HG02938 (cell line): Measurements from ENCODE around the gene PSMC6.
"Not testable (repeated sequence)": the region's sequence is repeated elsewhere in the genome, so short reads cannot be mapped to it uniquely, and the experiment has no call there.

Experiments
- ATAC-seq: cut with Tn5 transposase; IDR thresholded peaks from one replicate; pipeline ENCODE4 v1.9.1; 2021; ENCODE audit warnings: mild to moderate bottlenecking, moderate library complexity; ENCODE audit not compliant: unreplicated experiment

The PSMC6 gene

DNA sequence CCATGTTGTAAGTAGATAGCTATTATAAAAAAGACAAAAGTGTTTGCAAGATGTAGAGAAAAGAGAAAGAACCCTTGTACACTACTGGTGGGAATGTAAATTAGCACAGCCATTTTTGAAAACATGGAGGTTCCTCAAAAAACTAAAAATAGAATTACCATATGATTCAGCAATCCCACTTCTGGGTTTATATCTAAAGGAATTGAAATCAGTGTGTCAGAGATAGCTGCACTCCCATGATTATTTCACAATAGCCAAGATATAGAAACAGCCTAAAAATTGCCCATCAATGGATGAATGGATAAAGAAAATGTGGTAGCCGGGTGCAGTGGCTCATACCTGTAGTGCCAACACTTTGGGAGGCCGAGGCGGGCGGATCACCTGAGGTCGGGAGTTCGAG lies 9.2 kb downstream of the PSMC6 start:
- no peak for ATAC-seq

DNA sequence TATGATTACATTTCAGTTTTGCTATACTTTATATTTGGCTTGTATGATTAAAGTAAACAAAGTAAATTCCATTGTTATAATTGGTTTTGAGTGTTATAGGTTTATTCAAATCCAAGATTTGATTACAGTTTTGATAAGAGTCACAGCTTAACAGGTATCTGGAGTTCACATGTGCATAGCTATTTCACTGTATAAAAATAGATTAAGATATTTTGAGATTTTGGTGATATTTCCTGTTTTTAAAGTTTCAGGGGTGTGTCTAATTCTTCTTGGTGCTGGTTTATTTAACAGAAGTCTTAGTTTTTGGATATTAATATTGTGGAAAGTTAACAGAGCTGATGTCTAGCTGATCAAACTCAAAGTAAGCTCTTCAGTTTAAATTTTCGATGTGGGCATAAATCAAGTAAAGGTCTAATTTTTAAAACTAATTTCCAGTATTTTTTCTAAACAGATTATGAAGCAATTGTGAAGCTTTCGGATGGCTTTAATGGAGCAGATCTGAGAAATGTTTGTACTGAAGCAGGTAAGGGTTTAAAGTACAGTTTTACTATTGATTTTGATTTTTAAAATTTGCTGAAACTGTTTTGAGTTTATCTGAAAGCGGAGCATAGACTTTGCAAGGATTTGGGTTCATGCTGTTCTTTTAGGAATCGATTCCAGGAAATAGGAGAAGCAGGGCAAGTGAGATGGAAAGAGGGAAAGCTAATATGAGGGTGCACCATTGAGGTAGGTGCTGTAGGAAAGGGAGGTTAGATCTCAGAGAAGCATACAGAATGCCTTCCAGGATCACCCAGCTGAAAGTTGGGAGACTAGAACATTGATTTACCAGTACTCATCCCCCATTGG lies 16.7 kb downstream of the PSMC6 start:
- ATAC-seq: no peak

DNA sequence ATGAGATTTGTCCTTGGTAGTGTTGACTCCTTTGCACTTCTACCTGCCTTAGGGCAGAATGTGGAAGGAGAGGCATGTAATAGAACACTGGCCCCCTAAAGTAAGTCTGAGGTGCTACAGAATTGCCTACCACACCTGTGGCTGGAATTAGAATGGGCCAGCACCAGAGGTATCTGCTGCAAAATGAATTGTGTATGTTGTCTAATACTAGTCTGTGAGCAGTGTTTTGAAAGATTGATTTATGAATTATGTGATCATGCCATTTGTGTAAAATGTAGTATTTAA lies 17.3 kb downstream of the PSMC6 start:
- no peak for ATAC-seq

DNA sequence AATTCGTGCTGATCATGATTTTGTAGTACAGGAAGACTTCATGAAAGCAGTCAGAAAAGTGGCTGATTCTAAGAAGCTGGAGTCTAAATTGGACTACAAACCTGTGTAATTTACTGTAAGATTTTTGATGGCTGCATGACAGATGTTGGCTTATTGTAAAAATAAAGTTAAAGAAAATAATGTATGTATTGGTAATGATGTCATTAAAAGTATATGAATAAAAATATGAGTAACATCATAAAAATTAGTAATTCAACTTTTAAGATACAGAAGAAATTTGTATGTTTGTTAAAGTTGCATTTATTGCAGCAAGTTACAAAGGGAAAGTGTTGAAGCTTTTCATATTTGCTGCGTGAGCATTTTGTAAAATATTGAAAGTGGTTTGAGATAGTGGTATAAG lies 20.5 kb downstream of the PSMC6 start:
- ATAC-seq: not testable (repeated sequence)

DNA sequence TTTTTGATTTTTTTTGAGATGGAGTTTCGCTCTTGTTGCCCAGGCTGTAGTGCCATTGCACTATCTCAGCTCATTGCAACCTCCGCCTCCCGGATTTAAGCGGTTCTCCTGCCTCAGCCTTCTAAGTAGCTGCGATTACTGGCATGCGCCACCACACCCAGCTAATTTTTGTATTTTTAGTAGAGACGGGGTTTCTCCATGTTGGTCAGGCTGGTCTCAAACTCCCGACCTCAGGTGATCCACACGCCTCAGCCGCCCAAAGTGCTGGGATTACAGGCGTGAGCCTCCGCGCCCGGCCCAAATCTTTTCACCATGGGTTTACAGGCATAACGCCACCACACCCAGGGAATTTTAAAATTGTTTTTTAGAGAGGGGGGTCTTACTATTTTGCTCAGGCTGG lies 22.0 kb downstream of the PSMC6 start:
- ATAC-seq: not testable (repeated sequence)

DNA sequence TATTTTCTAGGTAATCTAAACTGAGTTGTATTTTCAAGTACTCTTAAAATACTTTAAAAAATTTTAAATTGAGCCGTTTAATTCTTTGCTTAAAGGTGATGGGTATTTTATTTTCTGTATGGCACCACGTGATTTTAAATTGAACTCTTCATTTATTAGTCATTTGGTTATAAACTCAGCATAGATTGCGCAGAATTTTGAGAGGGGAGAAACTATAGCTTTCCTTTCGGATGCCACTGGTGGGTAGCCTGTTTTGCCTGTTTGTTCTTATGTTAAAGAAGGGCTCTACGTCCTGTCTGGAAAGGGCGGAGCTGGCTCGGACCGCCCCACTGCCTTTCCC lies 22.6 kb downstream of the PSMC6 start:
- ATAC-seq: no peak

DNA sequence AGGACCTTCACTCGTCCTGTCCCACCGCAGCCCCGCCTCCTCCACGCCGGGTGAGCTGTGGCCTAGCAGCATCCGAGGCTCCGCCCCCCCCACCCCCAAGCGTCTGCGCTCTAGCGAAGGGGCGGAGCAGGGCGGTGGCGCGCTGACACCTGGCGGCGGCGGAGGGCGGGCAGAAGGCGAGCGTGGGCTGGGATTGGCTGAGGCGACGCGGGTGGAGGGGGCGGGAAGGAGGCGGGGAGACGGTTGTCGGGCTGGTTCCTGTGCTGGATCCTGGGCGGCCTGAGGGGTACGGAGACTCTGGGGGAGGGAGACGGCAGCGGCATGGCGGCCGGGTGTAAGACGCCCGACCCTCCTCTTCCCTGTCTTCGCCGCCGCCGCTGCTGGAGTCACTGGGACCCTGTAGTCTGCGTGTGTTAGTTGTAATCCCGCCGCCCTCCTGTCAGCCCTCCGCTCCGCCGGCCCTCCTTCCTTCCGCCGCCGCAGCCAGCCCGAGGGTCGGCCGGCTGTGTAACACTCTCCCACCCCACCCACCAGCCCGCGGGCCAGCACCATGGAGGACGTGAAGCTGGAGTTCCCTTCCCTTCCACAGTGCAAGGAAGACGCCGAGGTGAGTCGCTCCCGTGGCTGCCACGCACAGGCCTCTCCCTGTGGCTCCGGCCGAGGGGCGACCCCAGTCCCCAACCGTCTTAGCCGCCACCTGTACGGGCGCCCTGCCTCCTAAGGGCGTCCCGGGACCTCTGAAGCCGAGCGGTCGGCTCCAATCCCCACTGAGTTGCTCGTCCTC lies 23.1 kb downstream of the PSMC6 start, which contains the start of gene STYX:
Gene STYX (plus strand): TSS at position 242 of the 784 bp plus-strand sequence. CDS start 309 bp downstream, at position 551.
- ATAC-seq: peak; percentile 88

DNA sequence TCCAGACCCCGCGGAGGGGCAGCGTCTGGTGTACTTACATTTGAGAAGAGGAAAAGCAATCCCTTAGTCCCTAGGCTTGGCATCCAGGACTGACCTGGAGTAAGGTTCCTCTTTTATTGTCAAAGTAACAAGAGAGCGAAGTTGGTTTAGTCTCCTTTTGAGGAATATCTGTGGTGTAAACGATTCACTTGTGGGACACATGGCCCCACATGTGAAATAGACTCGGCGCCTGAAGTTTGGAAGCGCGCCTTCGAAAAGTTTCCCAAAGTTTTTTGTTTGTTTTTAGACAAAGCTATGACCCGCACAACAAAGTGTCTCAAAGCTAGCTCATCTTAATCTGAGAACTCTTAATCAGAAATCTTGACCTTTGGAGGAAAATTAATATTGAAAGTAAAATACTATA lies 23.7 kb downstream of the PSMC6 start:
- no peak for ATAC-seq

DNA sequence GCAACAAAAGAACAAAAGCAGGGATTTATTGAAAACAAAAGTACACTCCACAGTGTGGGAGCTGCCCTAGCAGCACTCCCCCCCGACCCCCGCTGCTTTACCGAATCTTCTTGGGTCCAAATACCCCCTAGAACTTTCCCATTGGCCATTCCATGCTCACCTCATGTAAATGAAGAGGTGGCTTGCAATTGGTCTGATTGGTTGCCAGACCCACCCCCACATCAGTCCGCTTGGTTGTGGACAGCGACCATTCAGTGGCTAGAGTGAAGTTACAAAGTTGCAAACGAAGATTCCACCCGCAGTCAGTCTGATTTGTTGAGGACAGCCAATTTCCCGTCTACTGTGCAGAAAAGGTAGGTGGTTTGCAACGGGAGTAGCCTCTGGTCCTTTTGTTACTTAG lies 26.8 kb downstream of the PSMC6 start:
- ATAC-seq: no peak

DNA sequence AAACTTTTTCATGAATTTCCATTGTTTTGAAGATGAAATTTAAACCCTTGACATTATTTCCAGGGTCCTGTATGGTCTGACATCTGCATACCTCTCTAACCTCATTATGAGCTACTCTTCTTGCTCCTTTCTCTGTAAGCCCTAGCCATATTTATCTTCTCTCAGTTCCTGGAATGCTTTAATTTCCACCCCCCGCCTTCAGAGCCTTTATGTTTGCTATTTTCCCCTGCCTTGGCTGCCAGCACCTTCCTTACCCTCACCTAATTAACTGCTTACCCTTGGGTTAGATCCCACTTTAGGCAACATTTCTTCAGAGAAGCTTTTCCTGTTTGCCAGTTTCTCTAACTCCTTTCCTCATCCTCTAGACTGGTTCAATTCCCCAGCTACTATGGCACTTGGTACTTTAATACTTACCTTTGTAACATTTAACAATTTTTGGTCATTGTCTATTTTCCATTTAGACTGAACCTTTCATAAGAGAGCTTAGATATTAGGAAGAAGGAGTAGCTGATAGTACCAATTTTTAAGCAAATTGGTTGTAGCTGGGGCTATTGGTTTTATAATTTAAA lies 29.0 kb downstream of the PSMC6 start:
- ATAC-seq: no peak

DNA sequence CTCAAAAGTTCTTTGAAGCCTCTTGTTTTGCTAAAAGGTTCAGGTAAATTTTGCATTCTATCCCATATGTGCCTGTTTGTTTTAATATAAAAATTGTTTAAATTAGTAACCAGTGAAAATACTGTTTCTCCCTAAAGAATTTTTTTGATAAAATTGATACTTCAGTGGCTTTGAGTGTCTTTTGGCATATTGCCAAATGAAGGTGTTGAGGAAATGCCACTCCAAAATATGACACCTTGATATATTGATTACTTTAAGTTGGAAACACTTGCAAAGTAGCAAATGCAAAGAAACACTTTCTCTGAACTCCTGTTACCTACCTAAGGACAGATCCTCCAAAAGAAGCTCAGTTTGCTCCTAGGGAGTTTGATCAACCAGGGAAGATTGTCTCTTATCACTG lies 31.4 kb downstream of the PSMC6 start:
- ATAC-seq: no peak

DNA sequence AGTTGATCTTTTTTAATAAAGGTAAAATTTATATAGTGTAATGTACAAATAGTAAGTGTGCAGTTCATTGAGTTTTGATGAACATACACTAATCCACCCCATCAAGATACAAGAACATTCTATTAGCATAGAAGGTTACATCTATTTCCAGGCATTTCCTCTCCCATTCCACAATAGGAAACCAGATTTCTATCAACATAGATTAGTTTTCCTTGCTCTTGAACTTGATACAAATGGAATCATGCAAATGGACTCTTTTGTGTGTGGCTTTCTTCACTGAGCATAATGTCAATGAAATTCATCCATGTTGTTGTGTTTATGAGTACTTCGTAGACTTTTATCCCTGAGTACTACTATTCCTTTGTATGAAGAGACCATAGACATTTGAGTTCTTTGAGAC lies 33.8 kb downstream of the PSMC6 start:
- no peak for ATAC-seq

DNA sequence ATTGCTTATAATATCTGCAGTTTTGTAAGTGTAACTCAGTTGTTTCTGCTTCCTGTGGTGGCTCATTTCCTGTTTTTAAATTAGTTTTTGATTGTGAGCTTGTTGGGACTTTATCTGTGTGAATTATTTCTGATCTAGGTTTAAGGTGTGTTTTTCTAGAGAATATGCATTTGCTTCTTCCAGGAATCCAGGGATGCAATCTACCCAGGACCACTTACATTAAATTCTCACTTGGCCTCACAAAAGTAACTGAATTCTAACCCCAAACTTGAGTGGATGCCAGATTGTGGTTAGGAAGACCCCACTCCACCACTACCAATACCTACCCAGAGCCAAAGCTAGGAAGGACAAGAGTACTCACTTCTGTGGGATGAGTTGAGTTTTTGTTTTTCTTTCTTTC lies 34.9 kb downstream of the PSMC6 start:
- no peak for ATAC-seq

DNA sequence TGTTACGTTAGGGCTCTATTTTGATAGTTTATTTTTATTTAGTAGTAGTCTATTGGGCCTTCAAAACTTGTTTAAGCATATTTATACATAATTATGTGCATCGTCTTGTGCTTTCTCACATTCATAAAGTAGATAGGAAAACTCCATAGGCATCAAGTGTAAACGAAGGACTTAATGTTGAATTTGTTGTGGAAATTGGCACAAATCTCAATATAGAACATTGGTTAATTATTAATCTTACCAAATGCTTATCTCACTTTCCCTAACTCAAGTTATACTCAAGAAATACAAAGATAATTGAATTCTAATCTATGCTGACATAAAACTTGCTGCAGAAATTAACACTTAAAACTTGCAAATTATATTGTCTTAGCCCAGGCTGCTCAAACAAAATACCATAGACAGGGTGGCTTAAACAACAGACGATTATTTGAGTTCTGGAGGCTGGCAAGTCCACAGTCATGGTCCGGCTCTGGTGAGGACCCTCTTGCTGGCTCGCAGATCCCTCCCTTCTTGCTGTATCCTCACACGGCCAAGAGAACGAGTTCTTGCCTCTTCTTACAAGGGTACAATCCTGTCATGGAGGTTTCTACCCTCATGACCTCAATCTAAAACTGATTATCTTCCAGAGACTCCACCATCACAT lies 41.8 kb downstream of the PSMC6 start:
- ATAC-seq: no peak

DNA sequence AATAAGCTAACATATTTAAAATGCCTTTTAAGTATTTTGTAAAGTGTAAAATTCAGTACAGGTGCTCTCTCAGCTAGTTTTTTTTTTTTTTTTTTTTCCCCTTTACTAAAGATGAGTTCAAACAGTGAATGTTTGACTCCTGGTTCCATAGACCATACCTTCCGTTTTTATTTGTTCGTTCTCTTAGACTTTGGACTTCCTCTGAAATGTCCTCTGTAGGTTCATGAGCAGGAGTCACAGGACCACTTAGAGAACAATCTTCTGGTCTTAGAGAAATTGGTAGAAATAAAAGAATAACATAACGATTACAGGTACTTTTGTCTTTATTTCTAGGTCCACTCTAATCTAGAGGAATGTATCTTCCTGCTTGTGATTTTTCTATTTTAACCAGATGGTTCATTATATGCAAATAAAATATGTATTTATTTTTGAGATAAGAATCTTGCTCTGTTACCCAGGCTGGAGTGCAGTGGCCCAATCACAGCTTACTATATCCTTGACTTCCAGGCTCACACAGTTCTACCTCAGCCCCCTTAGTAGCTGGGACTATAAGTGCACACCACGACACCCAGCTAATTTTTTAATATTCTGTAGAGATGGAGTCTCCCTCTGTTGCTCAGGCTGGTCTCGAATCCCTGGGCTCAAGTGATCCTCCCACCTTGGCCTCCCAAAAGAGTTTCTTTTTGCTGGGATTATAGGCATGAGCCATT lies 48.8 kb downstream of the PSMC6 start:
- ATAC-seq: no peak

DNA sequence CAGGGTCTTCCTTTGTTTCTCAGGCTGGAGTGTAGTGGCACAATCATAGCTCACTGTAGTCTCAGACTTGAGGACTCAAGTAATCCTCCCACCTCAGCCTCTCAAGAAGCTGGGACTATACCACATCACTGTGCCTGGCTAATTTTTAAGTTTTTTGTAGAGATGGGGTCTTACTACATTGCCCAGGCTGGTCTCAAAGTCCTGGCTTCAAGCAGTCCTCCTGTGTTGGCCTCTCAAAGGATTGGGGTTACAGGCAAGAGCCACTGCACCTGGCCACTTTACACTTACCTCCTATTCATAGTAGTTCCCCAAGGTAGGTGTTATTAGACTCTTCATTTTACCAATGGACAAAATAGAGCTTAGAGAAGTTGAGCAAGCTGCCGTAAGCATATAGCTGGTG lies 52.1 kb downstream of the PSMC6 start:
- no peak for ATAC-seq

DNA sequence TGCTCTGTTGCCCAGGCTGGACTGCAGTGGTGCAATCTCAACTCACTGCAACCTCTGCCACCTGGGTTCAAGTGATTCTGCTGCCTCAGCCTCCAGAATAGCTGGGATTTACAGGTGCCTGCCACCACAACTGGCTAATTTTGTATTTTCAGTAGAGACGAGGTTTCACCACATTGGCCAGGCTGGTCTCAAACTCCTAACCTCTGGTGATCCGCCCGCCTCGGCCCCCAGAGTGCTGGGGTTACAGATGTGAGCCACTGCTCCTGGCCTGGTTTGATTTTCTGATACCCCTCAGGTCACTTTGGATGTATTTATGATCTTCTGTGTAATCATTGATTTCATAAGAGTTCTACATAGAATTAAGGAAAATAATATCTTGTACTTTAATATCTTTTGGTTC lies 55.9 kb downstream of the PSMC6 start:
- not testable (repeated sequence) for ATAC-seq

DNA sequence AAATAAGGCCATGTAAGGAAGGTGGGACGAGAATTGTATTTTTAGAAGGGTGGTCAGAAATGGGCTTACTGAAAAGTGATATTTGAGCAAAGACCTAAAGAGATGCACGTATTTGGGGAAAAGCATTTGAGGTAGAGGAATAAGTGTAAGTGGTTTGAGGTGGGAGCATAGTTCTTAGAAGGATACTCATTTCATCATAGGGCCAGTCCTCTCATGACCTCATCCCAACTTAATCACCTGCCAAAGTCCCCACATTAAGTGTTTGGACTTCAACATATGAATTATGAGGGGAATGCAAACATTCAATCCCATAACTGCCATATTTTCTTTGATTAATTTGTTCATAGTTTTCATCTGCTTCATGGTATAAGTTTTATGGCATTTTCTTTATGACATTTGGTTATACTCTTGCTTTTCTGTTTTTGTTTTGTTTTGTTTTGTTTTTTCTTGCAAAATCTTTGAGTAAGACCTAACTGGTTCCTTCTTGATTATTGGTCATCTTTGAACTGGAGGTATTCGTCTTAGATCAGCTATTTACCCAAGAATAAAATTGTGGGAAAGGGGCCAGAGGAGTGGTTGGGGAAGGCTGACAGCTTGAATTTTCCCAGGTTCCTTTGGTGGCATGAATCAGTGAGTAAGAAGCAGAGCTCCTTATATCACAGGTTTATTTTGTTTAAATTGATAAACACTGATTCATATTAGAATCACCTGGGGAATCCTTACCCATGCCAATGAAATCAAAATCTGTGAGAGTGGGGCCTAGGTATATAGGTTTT lies 60.2 kb downstream of the PSMC6 start:
- ATAC-seq: no peak

DNA sequence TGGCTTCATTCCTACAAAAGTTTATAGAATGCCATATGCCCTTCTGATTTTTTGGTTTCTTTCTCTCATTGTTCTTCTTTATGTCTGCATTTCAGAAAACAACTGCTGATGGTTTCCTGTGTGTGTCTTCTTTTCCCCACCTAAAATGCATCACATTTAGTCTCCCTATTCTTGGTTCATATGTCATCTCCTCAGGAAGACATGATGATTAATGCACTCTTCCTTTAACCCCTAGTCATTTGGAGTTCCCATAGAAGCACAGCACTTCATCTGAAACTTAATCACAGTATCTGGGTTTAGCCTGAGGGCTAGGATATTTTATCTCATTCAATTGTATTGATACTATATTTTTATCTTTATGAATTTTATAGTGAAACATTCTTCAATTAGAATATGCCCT lies 62.9 kb downstream of the PSMC6 start:
- no peak for ATAC-seq

DNA sequence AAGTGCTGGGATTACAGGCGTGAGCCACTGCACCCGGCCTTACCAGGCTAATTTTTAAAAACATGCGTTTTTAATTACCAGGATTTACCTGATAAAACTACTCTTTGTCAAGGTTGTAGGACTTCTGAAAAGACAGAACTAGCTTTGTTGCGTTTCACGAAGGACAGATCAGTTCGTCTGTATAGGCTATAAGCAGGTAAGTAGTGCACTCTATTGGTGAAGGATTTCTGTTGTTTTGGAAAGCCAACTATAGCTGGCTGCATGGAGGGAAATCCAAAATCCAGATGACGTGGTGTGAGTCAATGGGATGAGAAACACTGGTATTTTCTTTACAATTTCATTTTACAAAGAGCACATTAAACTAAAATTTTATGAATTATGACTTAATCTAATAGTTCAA lies 69.8 kb downstream of the PSMC6 start:
- ATAC-seq: no peak
